B cell (primary cell): ENCODE data around the gene PTGIR. TPM values are rescaled to one million over a fixed set of nuclear protein-coding genes. Genes with fewer than 3 reads are reported as not detected.

Experiments used
- ATAC-seq: fragments of 200-7000 bp; cut with Tn5 transposase; one replicate; pipeline ENCODE4 v1.10.0; 2021; ENCODE audit warnings: low read depth, mild to moderate bottlenecking, moderate number of reproducible peaks, moderate library complexity
- CTCF ChIA-PET: fragments of 350-600 bp; sonication (Branson Sonifier 250); formaldehyde crosslinking; loops from one replicate; lab custom pipeline; 2021; ENCODE audit warnings: antibody characterized with exemption, inconsistent platforms; lab: Charles Lee
- POLR2A ChIA-PET: fragments of 350-600 bp; sonication (Branson Sonifier 250); formaldehyde crosslinking; loops from one replicate; lab custom pipeline; 2021; ENCODE audit warnings: antibody characterized with exemption; lab: Charles Lee
- DNase-seq: peaks from one replicate; pipeline ENCODE4 v3.0.0; 2013
- H2AFZ ChIP-seq: 2 replicates; pipeline ENCODE4 v1.6.1; 2012; ENCODE audit warnings: mild to moderate bottlenecking, low read depth, low read length; ENCODE audit not compliant: insufficient read depth, poor library complexity, severe bottlenecking
- H3K27ac ChIP-seq, 2 donors: 1 replicate in 1 of 2; 2 replicates in 1 of 2; pipeline ENCODE4 v1.5.1; 2012 to 2013; ENCODE audit warnings: low read length in 2 of 2, mild to moderate bottlenecking in 2 of 2, moderate library complexity in 1 of 2
- H3K27me3 ChIP-seq, 4 experiments: fragments of 200-600 bp in 1 of 4; sonication (generic) in 1 of 4; replicated peaks in 1 of 4; 1 replicate in 2 of 4; 2 replicates in 2 of 4; pipeline versions ENCODE4 v1.6.1 to v1.7.0; 2013 to 2016; ENCODE audit warnings: low read length in 3 of 4, mild to moderate bottlenecking in 2 of 4, mixed read lengths in 1 of 4, moderate library complexity in 1 of 4; ENCODE audit not compliant: insufficient read depth in 4 of 4, control insufficient read depth in 3 of 4; ENCODE audit errors: control extremely low read depth in 1 of 4
- H3K36me3 ChIP-seq, 2 experiments: replicated peaks in 1 of 2; 1 replicate in 1 of 2; 2 replicates in 1 of 2; pipeline versions ENCODE4 v1.6.1 to v1.7.1; 2013; ENCODE audit warnings: low read length in 1 of 2; ENCODE audit not compliant: insufficient read depth in 2 of 2, control insufficient read depth in 1 of 2; ENCODE audit errors: control extremely low read depth in 1 of 2, extremely low read depth in 1 of 2
- H3K4me1 ChIP-seq, 2 donors: fragments of 200-600 bp in 1 of 2; sonication (generic) in 1 of 2; 1 replicate in 1 of 2; 2 replicates in 1 of 2; pipeline versions ENCODE4 v1.5.1 to v1.6.1; 2013 to 2017; ENCODE audit warnings: low read length in 2 of 2; ENCODE audit not compliant: control insufficient read depth in 2 of 2, insufficient read depth in 2 of 2
- H3K4me2 ChIP-seq: replicated peaks from 2 replicates; pipeline ENCODE3; 2012; ENCODE audit warnings: mild to moderate bottlenecking, low read depth, low read length; ENCODE audit not compliant: poor library complexity, severe bottlenecking
- H3K4me3 ChIP-seq, 5 experiments: fragments of 200-600 bp in 1 of 5; sonication (generic) in 1 of 5; 1 replicate in 3 of 5; 2 replicates in 2 of 5; pipeline versions ENCODE4 v1.5.1 to v1.7.0; 2011 to 2016; ENCODE audit warnings: low read length in 4 of 5, mild to moderate bottlenecking in 4 of 5, low read depth in 2 of 5, control low read depth in 1 of 5, moderate library complexity in 1 of 5; ENCODE audit not compliant: insufficient read depth in 1 of 5; ENCODE audit errors: control extremely low read depth in 1 of 5, extremely low read depth in 1 of 5
- H3K79me2 ChIP-seq: fragments of 200-600 bp; sonication (generic); one replicate; pipeline ENCODE4 v1.6.0; 2016; ENCODE audit warnings: low read length; ENCODE audit not compliant: control insufficient read depth, insufficient read depth
- H3K9ac ChIP-seq: fragments of 200-600 bp; sonication (generic); 2 replicates; pipeline ENCODE4 v1.6.1; 2017; ENCODE audit warnings: mild to moderate bottlenecking, low read length, moderate library complexity
- H3K9me3 ChIP-seq, 3 donors: one replicate each; pipeline versions ENCODE4 v1.6.1 to v1.7.1; 2013; ENCODE audit warnings: low read length in 2 of 3; ENCODE audit not compliant: control insufficient read depth in 2 of 3, insufficient read depth in 1 of 3; ENCODE audit errors: control extremely low read depth in 1 of 3
- H4K20me1 ChIP-seq: 2 replicates; pipeline ENCODE4 v1.6.0; 2012; ENCODE audit warnings: mild to moderate bottlenecking, low read length; ENCODE audit not compliant: insufficient read depth, control insufficient read depth, poor library complexity, severe bottlenecking
- H3K27ac Mint-ChIP-seq: one replicate; pipeline ENCODE4 v1.8.0; 2021; ENCODE audit warnings: mixed read lengths
- H3K27me3 Mint-ChIP-seq: one replicate; pipeline ENCODE4 v1.8.0; 2021; ENCODE audit warnings: mixed read lengths
- H3K4me1 Mint-ChIP-seq: one replicate; pipeline ENCODE4 v1.8.0; 2021; ENCODE audit warnings: mixed read lengths
- H3K4me3 Mint-ChIP-seq: one replicate; pipeline ENCODE4 v1.8.0; 2021; ENCODE audit warnings: mixed read lengths
- H3K9me3 Mint-ChIP-seq: one replicate; pipeline ENCODE4 v1.8.0; 2022; ENCODE audit warnings: mixed read lengths; ENCODE audit not compliant: insufficient read depth
- EZH2 ChIP-seq: IDR thresholded peaks from 2 replicates; pipeline ENCODE4 v1.6.1; 2012; ENCODE audit warnings: borderline replicate concordance, low read depth, mild to moderate bottlenecking, moderate library complexity, low read length; ENCODE audit not compliant: insufficient read depth, poor library complexity, severe bottlenecking
- WGBS: methylation state at CpG from one replicate; pipeline ENCODE4 v1.1.5; 2013; ENCODE audit warnings: missing lambda C conversion rate; ENCODE audit not compliant: insufficient coverage; 5-methylcytosine and 5-hydroxymethylcytosine counted together
- intact Hi-C: fragments of 100-400 bp; cut with micrococcal nuclease; formaldehyde crosslinking; loops from one replicate; pipeline ENCODE4 v1.10.0; 2022
- polyA plus RNA-seq: library from polyadenylated mRNA; depleted of rRNA; stranded (reverse); fragments of >200 nt; gene quantifications from 2 replicates; pipeline ENCODE4 v1.2.3, GENCODE V29; 2012
- total RNA-seq, 2 donors: library from RNA; stranded (reverse); fragments of 120-200 nt in 1 of 2; gene quantifications; 1 replicate in 1 of 2; 2 replicates in 1 of 2; pipeline versions ENCODE4 v1.2.3 to v1.2.4, GENCODE V29; 2013 to 2022
- TF ChIP-seq, protein P1 (sequence below): fragments of 200-600 bp; IDR thresholded peaks from one replicate; pipeline ENCODE4 v1.8.0; 2022; ENCODE audit warnings: antibody characterized with exemption, mild to moderate bottlenecking

Gene PTGIR
- total and polyA plus RNA-seq, 2 donors (not counting 1 experiment from before 2014, with no cell fraction given), result 1.9 to 2.1 TPM

DNA sequence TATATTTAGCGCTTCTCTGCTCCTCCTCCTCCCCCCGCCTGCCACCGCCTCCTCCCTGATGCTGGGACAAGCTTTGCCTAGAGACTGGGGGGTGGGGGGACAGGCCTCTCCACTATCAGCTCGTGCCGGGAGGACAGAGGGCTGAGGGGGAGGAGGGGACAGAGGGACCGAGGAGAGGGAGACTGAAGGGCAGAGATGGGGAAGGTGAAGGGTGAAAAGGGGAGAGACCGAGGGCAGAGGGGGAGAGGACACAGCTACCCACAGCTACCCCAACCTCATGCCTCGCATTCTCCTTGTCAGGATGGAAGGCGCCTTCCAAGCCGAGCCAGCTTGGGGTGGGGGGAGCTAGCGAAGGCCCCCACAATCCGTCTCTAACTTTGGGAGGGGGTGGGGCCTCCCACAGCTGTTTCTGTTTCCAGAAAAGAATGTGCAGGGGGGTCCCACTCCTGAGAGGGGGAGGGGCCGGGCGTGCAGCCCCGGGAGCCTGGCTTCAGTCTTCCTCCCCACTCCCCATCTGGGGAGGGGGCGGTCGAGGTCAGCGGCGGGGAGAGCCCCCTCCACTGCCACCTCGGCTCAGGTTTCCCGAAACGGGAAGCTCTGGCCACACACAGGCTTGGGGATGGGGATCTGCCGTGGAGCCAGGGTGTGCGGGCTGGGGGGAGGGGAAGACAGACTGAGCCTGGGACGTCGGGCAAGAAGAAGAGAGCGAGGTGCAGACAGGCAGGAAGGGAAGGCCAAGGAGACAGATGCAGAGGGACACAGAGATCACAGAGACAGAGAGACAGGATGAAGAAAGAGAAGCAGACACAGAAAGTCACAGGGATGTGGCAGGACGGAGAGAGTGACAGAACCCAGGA lies 34.5 kb upstream of the PTGIR start:
- TF ChIP-seq EZH2, result peak; percentile 56
- TF ChIP-seq, protein P1, sequence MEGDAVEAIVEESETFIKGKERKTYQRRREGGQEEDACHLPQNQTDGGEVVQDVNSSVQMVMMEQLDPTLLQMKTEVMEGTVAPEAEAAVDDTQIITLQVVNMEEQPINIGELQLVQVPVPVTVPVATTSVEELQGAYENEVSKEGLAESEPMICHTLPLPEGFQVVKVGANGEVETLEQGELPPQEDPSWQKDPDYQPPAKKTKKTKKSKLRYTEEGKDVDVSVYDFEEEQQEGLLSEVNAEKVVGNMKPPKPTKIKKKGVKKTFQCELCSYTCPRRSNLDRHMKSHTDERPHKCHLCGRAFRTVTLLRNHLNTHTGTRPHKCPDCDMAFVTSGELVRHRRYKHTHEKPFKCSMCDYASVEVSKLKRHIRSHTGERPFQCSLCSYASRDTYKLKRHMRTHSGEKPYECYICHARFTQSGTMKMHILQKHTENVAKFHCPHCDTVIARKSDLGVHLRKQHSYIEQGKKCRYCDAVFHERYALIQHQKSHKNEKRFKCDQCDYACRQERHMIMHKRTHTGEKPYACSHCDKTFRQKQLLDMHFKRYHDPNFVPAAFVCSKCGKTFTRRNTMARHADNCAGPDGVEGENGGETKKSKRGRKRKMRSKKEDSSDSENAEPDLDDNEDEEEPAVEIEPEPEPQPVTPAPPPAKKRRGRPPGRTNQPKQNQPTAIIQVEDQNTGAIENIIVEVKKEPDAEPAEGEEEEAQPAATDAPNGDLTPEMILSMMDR, result no peak
- Histone ChIP-seq H3K4me1 (peaks cover 31% of the 10 kb centered on the region in 2 donors), H3K36me3 (no peaks in the 10 kb centered on the region), H3K9me3 (peaks cover 0 to 10% (median 2%) of the 10 kb centered on the region in 3 donors), H4K20me1 (no peaks in the 10 kb centered on the region), H3K9ac (no peak overlapping the region), H3K79me2 (no peaks in the 10 kb centered on the region), H3K4me2 (peak overlapping the region; percentile 94), H2AFZ (peak overlapping the region; percentile 31), H3K4me3 (peak overlapping the region in 1 of 5 experiments; percentile 60), H3K27me3 (peaks cover 0 to 42% (median 22%) of the 10 kb centered on the region in 4 experiments), H3K27ac (no peak overlapping the region)
- H3K9me3 Mint-ChIP-seq, result no peaks in the 10 kb centered on the region
- peaks cover 23% of the 10 kb centered on the region for H3K4me1 Mint-ChIP-seq
- WGBS, result 7% methylated on average over 16 of the region's 28 CpGs
- H3K27me3 Mint-ChIP-seq, result peaks cover 24% of the 10 kb centered on the region
- ATAC-seq (no peak), DNase-seq (peak; percentile 51)
- intact Hi-C loops, result loop anchor here (2.0 kb wide), 1 partner anchor 453 kb away; the partner anchor contains the start of gene ZC3H4
- POLR2A ChIA-PET, result interaction anchor here (0.6 to 1.2 kb wide), 3 partner anchors 11 to 23 kb away, joined by 3 to 6 read pairs (median 5); partner anchors contain the start of gene GNG8
- peak overlapping the region; percentile 42 for H3K27ac Mint-ChIP-seq
- peak overlapping the region; percentile 78 for H3K4me3 Mint-ChIP-seq
- CTCF ChIA-PET, result interaction anchor here (1.0 to 12.3 kb wide), 3 partner anchors 31 to 58 kb away, joined by 3 to 447 read pairs (median 4); partner anchors contain the start of gene CALM3
